GM21786 (cell line): ENCODE data around the gene IL1RAPL2.
"Not testable (repeated sequence)": the region's sequence is repeated elsewhere in the genome, so short reads cannot be mapped to it uniquely, and the experiment has no call there.

Experiments
- ATAC-seq: cut with Tn5 transposase; IDR thresholded peaks from one replicate; pipeline ENCODE4 v1.9.1; 2021; ENCODE audit not compliant: unreplicated experiment

The IL1RAPL2 gene

GRCh38 chrX:104842646-104843045 is 276.6 kb downstream of the IL1RAPL2 start:
- ATAC-seq, result no peak

GRCh38 chrX:104852241-104852640 is 286.2 kb downstream of the IL1RAPL2 start:
- ATAC-seq, result no peak

- peak; percentile 70 for ATAC-seq
Measured at GRCh38 chrX:104854188-104854587, 288.2 kb downstream of the IL1RAPL2 start.

- ATAC-seq, result no peak
Measured at GRCh38 chrX:104854790-104855340, 288.9 kb downstream of the IL1RAPL2 start.

GRCh38 chrX:104863466-104863865 is 297.5 kb downstream of the IL1RAPL2 start:
- no peak for ATAC-seq

- ATAC-seq, result no peak
Measured at GRCh38 chrX:104864296-104864695, 298.3 kb downstream of the IL1RAPL2 start.

- no peak for ATAC-seq
Measured at GRCh38 chrX:104877504-104877903, 311.5 kb downstream of the IL1RAPL2 start.

GRCh38 chrX:104902070-104902469 is 336.1 kb downstream of the IL1RAPL2 start:
- no peak for ATAC-seq

GRCh38 chrX:104909694-104910093 is 343.7 kb downstream of the IL1RAPL2 start:
- not testable (repeated sequence) for ATAC-seq

- no peak for ATAC-seq
Measured at GRCh38 chrX:104913348-104913747, 347.3 kb downstream of the IL1RAPL2 start.

GRCh38 chrX:104914686-104915085 is 348.7 kb downstream of the IL1RAPL2 start:
- ATAC-seq, result not testable (repeated sequence)

- no peak for ATAC-seq
Measured at GRCh38 chrX:104918122-104918521, 352.1 kb downstream of the IL1RAPL2 start.

GRCh38 chrX:104921584-104922205 is 355.7 kb downstream of the IL1RAPL2 start:
- no peak for ATAC-seq

GRCh38 chrX:104922206-104922621 is 356.2 kb downstream of the IL1RAPL2 start:
- ATAC-seq, result peak; percentile 98

- no peak for ATAC-seq
Measured at GRCh38 chrX:104929324-104929723, 363.3 kb downstream of the IL1RAPL2 start.

- no peak for ATAC-seq
Measured at GRCh38 chrX:104935581-104935980, 369.6 kb downstream of the IL1RAPL2 start.

GRCh38 chrX:104953251-104953650 is 387.3 kb downstream of the IL1RAPL2 start:
- ATAC-seq, result no peak

- no peak for ATAC-seq
Measured at GRCh38 chrX:104961926-104962325, 395.9 kb downstream of the IL1RAPL2 start.

- no peak for ATAC-seq
Measured at GRCh38 chrX:104968241-104968640, 402.2 kb downstream of the IL1RAPL2 start.

GRCh38 chrX:104972737-104973136 is 406.7 kb downstream of the IL1RAPL2 start:
- ATAC-seq, result no peak

- no peak for ATAC-seq
Measured at GRCh38 chrX:104987063-104987462, 421.1 kb downstream of the IL1RAPL2 start.

GRCh38 chrX:104988038-104988437 is 422.0 kb downstream of the IL1RAPL2 start:
- no peak for ATAC-seq

GRCh38 chrX:104995546-104995945 is 429.5 kb downstream of the IL1RAPL2 start:
- no peak for ATAC-seq
